NCI-H2227 (cell line): ENCODE data around the gene KCNH3.

Experiments used
- DNase-seq: peaks from one replicate; lab custom pipeline; 2025; ENCODE audit not compliant: unreplicated experiment; lab: John Stamatoyannopoulos, UW

KCNH3 gene

DNA sequence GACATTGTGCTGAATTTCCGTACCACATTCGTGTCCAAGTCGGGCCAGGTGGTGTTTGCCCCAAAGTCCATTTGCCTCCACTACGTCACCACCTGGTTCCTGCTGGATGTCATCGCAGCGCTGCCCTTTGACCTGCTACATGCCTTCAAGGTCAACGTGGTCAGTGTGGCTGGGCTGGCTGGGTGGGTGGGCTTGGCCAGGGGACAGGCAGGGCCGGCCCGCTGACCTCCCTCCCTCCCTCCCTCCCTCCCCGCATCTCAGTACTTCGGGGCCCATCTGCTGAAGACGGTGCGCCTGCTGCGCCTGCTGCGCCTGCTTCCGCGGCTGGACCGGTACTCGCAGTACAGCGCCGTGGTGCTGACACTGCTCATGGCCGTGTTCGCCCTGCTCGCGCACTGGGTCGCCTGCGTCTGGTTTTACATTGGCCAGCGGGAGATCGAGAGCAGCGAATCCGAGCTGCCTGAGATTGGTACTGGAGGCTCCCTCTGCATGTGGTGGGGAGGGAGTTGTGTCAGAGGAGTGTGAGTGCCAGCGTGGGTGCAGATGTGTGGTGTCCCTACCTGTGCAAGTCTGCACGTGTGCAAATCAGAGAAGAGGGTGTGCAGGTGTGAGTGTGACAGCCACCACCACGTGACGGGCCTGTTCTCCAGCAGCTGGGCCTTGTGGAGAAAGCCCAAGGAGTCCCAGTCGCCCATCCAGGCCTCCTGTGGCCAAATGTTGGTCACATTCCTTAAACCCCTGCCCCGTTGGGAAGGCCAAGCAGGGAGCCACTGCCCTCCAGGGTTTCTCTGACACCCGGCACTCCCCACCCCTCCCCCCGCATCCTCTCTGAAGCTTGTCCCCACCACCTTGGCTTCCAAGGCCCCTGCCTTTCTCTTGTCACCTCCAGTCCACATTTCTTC, 5.3 kb downstream of the KCNH3 start:
- DNase-seq: no peak

- DNase-seq: no peak
Observed at GRCh38 chr12:49545815-49546214, 7.0 kb downstream of the KCNH3 start.

GRCh38 chr12:49546481-49546880, 7.7 kb downstream of the KCNH3 start:
- DNase-seq: no peak

DNA sequence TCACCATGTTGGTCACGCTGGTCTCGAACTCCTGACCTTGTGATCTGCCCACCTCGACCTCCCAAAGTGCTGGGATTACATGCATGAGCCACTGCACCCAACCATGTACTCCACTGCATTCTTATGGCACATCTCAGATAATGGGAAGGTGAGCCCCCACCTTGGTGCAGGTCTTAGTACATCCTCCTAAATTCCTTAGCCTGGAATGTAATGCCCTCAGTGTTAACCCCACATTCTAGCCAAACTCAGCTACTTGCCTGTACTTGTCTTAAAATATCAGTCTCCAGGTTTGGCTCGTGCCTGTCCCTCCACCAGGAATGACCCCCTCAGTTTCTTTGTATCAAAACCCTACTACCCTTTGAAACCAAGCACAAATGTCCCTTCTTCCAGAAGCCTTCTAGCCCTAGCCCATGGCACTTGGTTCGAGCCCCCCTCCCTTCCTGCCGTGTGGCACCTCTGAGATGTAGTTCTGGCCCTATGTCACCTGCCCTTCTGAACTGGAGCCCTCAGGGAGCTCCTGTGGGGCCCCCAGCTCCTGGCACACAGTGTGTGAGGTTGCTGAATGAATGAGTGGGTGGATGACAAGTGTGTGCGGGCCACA, 8.4 kb downstream of the KCNH3 start:
- DNase-seq: no peak

DNA sequence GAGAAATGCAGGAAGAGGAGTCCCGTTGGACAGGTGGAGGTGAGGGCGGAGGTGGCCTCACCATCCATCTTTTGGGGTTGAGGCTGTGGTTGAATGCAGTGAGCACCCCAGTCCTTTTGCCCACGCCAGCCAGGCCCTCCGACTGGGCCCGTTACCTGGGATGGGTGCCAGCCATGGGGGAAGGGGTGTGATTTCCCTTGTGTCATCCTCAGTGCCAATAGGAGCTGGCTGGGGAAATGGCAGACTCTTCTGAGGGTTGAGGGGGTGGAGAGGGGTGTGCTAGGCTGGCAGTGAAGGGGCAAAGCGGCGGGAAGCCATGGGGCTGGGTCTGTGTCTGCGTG, 9.6 kb downstream of the KCNH3 start:
- DNase-seq: no peak

DNA sequence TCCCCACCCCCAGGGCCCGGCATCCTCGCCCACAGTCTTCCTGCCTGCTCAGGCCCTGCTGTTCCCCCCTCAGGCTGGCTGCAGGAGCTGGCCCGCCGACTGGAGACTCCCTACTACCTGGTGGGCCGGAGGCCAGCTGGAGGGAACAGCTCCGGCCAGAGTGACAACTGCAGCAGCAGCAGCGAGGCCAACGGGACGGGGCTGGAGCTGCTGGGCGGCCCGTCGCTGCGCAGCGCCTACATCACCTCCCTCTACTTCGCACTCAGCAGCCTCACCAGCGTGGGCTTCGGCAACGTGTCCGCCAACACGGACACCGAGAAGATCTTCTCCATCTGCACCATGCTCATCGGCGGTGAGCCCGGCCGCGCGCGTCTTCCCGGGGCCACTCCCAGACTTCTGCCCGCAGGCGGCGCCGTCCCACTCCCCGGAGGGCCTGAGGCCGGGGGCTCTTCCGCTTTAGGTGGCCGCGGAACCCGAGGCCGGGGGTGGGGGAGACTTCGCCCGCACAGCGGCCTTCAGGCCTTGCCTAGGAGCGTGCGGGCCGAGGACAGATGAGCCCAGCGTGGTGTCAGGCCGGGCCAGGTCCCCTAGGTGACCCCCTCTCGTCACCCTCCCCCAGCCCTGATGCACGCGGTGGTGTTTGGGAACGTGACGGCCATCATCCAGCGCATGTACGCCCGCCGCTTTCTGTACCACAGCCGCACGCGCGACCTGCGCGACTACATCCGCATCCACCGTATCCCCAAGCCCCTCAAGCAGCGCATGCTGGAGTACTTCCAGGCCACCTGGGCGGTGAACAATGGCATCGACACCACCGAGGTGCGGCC, 10.2 kb downstream of the KCNH3 start:
- DNase-seq: no peak

- no peak for DNase-seq
Observed at GRCh38 chr12:49549735-49550692, 11.2 kb downstream of the KCNH3 start.

GRCh38 chr12:49550693-49551252, 11.9 kb downstream of the KCNH3 start:
- DNase-seq: no peak

DNA sequence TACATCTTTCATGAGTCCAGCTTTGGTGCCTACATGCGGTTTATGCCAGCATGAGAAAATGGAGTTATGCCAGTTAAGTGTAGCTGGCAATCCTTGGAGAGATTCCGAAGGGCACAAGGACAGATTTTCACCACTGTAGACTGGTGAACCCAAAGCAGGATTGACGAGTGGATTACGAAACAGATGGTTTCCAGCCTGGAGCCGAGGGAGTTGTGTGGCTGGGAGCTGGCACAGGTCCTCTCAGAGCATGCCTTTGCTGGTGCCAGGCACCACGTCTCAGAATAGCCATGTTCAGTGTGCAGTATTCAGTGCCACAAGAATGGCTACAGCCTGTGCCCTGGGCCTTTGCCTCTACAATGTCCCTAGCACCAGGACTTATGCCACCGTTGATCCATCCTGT, 13.2 kb downstream of the KCNH3 start:
- DNase-seq: no peak

DNA sequence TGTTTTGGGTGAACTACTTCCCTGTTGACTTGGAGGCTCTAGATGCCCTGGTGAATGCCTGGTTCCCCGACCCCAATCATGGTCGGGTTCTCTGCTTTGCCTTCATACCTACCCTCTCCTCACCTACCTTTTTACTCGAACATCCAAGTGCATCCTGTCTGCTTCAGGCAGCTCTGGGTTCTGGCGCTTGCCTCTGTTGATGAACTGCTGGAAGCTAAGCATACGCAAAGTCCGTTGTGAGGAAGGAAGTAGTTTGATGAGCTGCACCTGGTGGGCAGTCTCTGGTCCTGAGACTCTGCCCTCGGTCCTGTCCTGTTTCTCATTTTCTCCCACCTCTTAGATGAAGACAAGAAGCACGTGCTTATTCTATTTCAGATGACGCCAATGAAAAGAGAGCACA, 13.6 kb downstream of the KCNH3 start:
- no peak for DNase-seq

- DNase-seq: no peak
Observed at GRCh38 chr12:49552899-49553298, 14.1 kb downstream of the KCNH3 start.

DNA sequence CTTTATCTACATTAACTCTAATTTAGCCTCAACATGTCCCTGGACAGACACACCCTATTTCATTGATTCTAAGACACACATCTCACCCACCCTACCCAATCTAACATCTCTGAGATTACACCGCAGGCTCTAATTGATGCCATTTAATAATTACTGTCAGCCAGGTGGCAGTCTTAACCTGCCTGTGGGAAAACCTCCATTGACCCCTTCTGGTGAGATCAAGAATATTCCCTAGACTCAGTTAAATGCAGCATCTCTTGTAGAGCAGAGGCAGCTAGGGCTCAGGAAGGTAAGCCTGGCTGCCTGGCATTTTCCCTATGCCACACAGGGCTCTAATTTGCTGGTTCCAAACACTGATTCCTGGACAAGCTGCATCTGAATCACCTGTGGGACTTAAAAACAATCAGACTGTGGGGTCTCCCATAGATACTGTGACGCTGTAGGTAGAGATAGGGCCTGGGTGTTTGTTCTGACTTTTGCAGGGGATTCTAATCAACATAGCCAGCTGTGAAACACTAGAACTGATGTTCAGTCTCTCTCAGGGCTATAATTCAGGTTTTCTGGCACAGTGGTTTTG, 14.8 kb downstream of the KCNH3 start:
- DNase-seq: peak; percentile 43

DNA sequence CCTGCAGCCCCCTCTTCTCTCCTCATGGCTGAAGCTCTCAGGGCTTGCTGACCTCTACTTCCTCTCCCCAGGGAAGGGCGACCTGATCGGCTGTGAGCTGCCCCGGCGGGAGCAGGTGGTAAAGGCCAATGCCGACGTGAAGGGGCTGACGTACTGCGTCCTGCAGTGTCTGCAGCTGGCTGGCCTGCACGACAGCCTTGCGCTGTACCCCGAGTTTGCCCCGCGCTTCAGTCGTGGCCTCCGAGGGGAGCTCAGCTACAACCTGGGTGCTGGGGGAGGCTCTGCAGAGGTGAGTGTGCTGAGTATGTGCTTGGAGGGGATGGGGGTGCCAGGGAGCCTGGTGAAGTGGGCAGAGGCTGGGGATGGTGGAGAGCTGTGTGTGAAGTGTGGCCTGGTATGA, 15.4 kb downstream of the KCNH3 start:
- DNase-seq: no peak

GRCh38 chr12:49555631-49556390, 17.0 kb downstream of the KCNH3 start:
- no peak for DNase-seq

- DNase-seq: no peak
Observed at GRCh38 chr12:49556391-49557186, 17.8 kb downstream of the KCNH3 start.

GRCh38 chr12:49557187-49557916, 18.5 kb downstream of the KCNH3 start:
- DNase-seq: no peak

- no peak for DNase-seq
Observed at GRCh38 chr12:49557917-49558215, 19.0 kb downstream of the KCNH3 start.

DNA sequence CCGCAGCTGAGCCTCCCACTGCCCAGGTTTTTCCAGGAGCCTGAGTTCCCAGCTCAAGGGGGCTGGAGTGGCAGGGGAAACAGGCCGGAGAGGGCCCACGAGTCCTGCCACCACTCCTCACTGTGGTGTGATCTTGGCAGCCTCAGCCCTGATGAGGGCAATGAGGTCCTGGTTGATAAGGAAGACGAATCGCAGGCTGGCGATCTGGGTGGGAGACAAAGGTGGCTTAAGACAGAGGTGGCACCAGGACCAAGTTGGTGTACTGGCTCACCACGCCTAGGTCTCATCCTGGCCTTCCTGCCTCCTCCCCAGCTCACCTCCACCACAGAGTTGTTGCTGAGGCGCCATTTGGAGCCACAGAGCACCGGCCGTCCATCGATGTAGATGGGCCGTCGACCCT, 19.7 kb downstream of the KCNH3 start:
- DNase-seq: no peak
